NCI-H2196 treated with DMSO at 0.1 percent for 48 hours (cell line): ENCODE measurements around the gene ADAP2.
A peak's percentile ranks its signal among the peaks of the same experiment; 100 is the strongest.
"Not testable (repeated sequence)": the region's sequence is repeated elsewhere in the genome, so short reads cannot be mapped to it uniquely, and the experiment has no call there.

Source experiments
- DNase-seq: peaks from one replicate; lab custom pipeline; 2025; ENCODE audit not compliant: unreplicated experiment; lab: John Stamatoyannopoulos, UW

Gene ADAP2

DNA sequence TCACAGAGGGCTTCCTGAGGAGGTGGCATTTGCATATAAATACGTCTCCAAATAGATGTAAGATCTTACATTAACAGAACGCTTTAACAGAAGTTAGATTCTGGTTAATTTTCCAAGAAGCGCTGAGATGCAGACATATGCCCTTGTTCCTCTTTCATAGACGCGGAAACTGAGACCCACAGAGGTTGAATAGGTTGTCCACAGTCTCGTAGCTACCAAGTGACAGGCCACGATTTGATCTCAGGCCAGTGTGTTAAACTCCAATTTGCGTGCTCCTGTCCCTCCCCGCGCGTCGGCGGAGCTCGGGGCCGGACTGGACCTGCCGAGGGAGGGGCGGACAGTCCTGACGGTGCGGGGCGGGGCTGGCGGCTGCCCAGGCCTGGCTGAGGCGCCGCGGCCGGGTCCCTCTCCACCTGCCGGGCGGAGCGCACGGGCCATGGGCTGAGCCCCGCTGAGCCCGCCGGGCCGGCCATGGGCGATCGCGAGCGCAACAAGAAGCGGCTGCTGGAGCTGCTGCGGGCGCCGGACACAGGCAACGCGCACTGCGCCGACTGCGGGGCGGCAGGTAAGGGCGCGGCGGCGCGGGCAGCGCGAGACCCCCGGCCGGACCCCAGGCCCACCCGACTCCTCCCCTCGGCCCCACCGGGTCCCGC lies at the start of gene ADAP2:
ADAP2 (plus strand) TSS at position 402 of the 653 bp plus-strand sequence; CDS start at position 472, 70 bp downstream.
- peak; percentile 1 for DNase-seq

DNA sequence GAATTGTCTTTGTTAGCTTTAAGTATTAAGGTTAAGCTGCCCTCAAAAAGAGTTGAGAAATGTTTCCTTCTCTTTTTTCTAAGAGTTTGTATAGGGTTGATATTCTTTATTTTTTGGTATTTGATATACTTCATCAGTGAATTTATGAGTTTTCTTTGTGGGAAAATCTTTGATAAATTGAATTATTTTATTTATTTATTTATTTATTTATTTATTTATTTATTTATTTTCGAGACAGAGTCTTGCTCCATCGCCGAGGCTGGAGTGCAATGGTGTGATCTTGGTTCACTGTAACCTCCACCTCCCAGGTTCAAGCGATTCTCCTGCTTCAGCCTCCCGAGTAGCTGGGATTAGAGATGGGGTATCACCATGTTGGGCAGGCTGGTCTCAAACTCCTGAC lies 35.6 kb upstream of the ADAP2 start:
- DNase-seq = no peak

DNA sequence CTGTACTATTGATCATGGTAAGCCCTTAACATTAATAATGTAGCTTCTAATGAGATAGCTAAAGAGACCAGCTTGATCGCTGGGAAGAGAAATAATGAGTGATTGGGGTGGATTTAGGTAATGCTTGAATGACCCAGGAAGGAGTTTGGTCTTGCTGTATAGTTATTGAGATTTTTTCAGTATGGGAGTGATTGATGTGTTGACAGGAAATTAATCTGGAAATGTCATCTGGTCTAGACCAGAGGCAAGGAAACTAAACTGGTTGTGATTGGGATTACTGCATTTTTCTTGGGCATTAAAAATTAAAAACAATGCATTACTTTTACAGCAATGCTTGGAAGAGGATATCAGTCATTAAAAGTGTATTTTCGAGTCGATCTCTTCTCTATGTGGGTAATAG lies 27.5 kb upstream of the ADAP2 start:
- DNase-seq = no peak

GRCh38 chr17:30897311-30897710 lies 24.4 kb upstream of the ADAP2 start:
- no peak for DNase-seq

DNA sequence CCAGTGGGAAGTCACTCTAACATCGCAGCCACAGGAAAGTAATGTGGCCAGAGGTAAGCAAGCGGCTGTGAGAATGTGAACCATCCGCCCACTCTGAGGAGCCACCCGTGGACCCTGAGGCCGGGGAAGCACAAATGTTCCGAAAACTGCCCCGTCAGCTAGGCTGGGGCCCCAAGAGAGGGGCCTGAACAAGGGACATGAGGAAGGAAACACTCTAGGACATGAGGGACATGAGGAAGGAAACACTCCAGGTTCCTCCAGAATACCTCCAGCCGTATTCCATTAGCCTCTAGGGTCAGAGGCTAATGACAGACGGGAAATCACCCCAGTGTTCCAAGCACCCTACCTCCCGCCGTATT lies 16.0 kb upstream of the ADAP2 start:
- no peak for DNase-seq

DNA sequence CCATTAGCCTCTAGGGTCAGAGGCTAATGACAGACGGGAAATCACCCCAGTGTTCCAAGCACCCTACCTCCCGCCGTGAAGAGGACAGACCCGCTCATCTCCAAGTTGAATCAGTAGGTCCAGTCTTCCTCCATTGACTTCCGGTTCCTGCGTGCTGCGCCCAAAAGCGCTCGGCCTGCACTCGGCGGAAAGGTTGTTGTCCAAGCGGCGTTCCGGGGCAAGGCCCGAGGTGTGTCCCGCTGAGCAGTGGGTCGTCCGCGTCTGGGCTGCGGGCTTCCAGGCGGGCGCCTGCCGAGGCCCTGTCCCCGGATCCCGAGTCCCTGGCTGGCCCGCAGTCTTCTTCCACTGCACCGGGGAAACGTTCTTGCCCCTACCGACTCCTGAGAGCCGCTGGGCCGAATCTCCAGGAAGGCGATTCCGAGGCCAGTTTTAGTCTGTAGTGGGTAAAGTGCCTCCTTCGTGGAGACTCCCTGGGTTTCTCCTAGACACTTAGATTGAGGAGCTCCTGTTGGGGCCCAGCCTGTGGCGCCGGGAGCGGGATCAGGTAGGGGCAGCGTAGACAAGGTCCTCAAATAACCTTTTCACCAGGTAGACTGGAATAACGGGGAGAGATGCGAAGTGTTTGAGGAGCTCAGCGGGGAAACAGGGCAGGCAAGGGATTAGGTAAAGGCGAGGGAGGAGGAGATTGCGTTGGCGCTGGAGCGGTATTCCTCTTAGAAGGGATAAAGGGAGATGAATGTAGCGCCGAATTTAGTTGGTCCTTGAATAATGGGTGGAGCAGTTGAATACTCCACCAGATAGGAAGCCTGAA lies 15.4 kb upstream of the ADAP2 start, which contains the start of gene TEFM:
TEFM (minus strand) TSS at position 138 of the 811 bp plus-strand sequence; CDS start at position 98, 40 bp downstream.
- DNase-seq = peak; percentile 33

- DNase-seq = no peak
Observed at GRCh38 chr17:30908717-30909420, 12.9 kb upstream of the ADAP2 start.

- not testable (repeated sequence) for DNase-seq
Observed at GRCh38 chr17:30910151-30910550, 11.6 kb upstream of the ADAP2 start.

DNA sequence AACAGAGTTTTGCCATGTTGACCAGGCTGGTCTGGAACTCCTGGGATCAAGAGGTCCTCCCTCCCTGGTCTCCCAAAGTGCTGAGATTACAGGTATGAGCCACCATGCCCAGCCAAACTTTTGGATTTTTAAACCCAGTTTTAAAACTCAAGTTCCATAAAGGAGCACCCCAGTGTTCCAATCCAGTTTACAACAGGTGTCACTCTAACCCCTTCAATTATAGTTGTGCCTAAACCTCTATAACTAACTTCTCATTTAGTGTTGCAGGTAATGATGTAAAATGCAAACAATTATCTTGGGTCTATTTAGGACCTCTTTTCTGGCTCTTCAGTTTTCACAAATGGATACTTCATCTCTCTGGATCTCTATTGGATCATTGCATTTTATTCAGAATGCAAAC lies 7.8 kb upstream of the ADAP2 start:
- DNase-seq = no peak

GRCh38 chr17:30915833-30916611 lies 5.7 kb upstream of the ADAP2 start:
- DNase-seq = no peak

DNA sequence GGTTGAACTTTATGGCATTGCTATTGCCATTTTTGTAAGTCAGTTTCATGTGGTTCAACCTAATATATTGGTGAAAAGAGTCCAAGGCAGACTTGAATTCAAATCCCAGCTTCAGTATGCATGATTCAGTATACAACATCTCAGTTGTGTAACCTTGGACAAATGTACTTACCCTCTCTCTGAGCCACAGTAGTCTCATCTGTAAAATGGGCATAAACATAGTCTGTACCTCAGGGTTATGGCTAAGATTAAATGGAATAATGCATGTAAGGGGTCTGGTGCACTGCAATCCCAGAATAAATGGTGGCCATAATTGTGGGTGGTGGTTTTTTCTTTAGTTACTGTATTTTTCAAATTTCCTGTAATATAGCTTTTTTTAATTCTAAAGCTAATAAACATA lies 4.7 kb upstream of the ADAP2 start:
- no peak for DNase-seq

DNA sequence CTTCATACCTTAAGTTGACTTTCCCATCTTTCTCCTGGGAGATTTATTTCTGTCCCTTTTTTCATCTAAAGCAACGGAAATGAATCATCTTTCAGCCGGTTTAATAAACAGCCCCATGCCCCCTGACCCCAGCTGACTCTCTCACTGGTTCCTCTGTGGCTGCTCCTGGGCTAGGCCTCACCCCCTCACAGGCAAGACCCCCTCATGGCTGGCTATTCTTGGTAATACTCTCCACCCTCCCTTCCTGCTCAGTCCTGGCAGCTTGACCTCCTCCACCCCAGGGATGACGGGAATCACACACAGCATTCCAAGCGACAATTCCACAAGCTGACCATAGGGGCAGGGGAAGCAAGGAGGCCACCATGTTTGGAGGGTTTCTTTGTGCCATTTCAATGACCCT lies 1.5 kb upstream of the ADAP2 start:
- no peak for DNase-seq

GRCh38 chr17:30920683-30921543 lies 832 bp upstream of the ADAP2 start:
- DNase-seq = no peak

DNA sequence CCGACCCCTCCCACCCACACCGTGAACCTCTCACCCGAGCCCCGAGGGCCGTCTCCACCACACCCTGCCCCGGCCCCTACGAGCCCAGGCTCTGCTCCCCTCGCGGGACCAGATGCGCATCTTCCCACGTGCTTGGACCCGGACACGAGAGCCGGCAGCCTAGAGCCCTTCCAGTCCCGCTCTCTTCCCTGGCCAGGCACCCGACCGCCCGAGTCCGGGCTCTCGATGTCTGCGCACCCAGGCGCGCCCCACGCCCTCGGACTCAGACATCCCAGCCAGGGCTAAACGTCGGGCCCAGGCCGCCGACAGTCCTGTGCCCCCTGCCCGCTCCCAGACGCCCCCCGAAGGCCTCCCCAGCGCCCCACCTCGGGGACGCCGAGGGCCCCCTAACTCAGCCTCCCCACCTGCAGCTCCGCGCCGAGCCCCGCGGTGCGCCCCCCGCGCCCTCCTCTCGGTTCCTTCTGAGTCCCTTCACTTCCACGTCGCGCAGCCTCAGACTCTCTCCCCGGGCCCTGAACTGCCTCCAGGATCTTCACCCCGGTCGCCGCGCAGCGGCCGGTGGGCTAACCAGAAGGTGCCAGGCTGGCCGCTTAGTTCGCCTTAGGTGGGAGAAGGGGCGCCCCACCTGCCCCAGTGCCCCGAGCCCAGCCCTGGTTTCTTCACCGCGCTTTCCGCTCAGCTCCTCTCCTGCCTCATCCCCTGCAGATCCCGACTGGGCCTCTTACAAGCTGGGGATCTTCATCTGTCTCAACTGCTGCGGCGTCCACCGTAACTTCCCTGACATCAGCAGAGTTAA lies 688 bp downstream of the ADAP2 start:
- DNase-seq = no peak

DNA sequence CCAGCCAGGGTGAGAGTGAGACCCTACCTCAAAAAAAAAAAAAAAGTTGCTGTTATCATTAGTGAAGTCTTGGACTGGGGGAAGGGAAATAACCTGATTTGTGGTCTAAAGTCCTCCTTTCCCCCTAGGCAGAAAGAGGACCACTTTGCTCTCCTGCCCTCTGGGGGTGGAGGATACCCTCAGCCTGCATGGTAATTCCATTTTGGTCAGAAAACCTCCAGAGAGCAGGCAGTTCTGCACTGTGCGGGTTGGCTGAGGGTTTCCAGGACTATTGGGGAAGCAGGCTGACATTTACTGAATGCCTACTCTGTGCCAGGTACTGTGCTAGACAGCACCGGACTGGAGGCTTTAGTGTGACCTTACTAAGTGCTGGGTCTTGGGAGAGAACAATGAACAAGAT lies 2.6 kb downstream of the ADAP2 start:
- DNase-seq = no peak

- DNase-seq = no peak
Observed at GRCh38 chr17:30926516-30926915, 4.8 kb downstream of the ADAP2 start.

DNA sequence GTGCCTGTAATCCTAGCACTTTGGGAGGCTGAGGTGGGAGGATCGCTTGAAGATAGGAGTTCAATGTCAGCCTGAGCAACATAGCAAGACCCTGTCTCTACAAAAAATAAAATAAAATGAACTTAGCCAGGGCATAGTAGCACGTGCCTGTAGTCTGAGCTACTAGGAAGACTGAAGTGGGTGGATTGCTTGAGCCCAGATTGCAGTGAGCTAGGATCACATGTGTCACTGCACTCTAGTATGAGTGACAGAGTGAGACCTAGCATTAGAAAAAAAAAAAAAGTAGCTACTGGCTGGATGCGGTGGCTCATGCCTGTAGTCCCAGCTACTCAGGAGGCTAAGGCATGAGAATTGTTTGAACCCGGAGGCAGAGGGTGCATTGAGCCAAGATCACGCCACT lies 6.0 kb downstream of the ADAP2 start:
- no peak for DNase-seq

GRCh38 chr17:30928584-30928983 lies 6.8 kb downstream of the ADAP2 start:
- no peak for DNase-seq

DNA sequence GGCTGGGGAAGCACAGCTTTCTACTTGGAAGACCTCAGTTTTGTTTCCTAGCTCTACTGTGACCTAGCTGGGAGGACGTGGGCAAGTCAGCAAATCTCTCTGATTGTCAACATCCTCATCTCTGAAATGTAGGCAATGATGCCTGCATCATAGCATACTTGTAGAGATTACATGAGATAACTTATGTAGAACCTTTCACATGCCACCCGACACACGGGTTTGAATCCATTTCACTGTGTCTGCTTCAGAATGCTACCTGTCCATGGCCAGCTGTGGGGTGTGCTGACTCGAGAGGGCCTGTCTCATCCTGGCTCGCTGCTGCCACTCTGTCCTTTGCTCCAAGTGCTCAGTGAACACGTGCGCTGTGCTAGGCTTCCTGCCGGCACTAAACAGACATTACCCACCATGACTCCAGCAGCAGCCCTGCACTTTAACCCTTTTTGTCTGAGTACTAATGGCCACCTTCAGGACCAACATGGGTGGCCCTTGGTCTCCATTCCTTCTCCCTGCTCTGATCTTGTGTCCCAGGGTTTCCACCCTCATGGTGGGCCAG lies 7.4 kb downstream of the ADAP2 start:
- DNase-seq = no peak
